HG02938 (cell line): Measurements from ENCODE around the gene ARF1.

ENCODE experiments used
- ATAC-seq: cut with Tn5 transposase; IDR thresholded peaks from one replicate; pipeline ENCODE4 v1.9.1; 2021; ENCODE audit warnings: mild to moderate bottlenecking, moderate library complexity; ENCODE audit not compliant: unreplicated experiment

Gene ARF1

GRCh38 chr1:228145463-228146416, 63.2 kb downstream of the ARF1 start:
- ATAC-seq: no peak

GRCh38 chr1:228146417-228147150, 64.1 kb downstream of the ARF1 start:
- no peak for ATAC-seq

- ATAC-seq: no peak
Measured at GRCh38 chr1:228147151-228147693, 64.7 kb downstream of the ARF1 start.

- ATAC-seq: no peak
Measured at GRCh38 chr1:228147768-228148167, 65.3 kb downstream of the ARF1 start.

GRCh38 chr1:228148196-228148861, 65.8 kb downstream of the ARF1 start:
- no peak for ATAC-seq
